ENCODE measurements around the gene ZNF667. TPM values are rescaled to one million over a fixed set of nuclear protein-coding genes. Genes with fewer than 3 reads are reported as not detected.

Gene ZNF667
- total RNA-seq, 1 experiment from 2014 or later, result not detected

- BruUV-seq (replicated peaks), result TSS peak; percentile 51
- ChIA-PET POLR2A (ENCODE audit: unreplicated experiment) (interaction anchor here (0.6 to 0.8 kb wide), 2 partner anchors 192 to 1456 kb away, joined by 6 to 9 read pairs; partner anchors contain the start of genes NLRP7 and ZNF71), CTCF (interaction anchor here (0.6 kb wide), 1 partner anchor 1243 kb away, joined by 5 read pairs; no protein-coding TSS in a partner anchor)
- no peaks in the 10 kb centered on the region for H3K27me3 ChIP-seq (ENCODE audit: insufficient read depth, low read depth)
- H3K4me1 ChIP-seq (replicated peaks; ENCODE audit: insufficient read depth), result peaks cover 13% of the 10 kb centered on the region
- peak overlapping the region; percentile 89 for H3K4me2 ChIP-seq
- TF ChIP-seq EZH2 (IDR thresholded peaks at IDR 0.05; ENCODE audit: low read depth) (no peak), CTCF (conservative IDR thresholded peaks at IDR 0.05) (no peak)
- no peaks in the 10 kb centered on the region for H3K79me2 ChIP-seq (ENCODE audit: low read depth)
- H2AFZ ChIP-seq, result peak overlapping the region; percentile 99
- H3K36me3 ChIP-seq (ENCODE audit: low read depth), result peaks cover 13% of the 10 kb centered on the region
- no peaks in the 10 kb centered on the region for H3F3A ChIP-seq (ENCODE audit: insufficient read depth, low read depth)
- H4K20me1 ChIP-seq (ENCODE audit: insufficient read depth), result no peaks in the 10 kb centered on the region
- H3K27ac ChIP-seq, result no peak overlapping the region
- peak overlapping the region; percentile 82 for H3K4me3 ChIP-seq
- no peak for DNase-seq
- no peaks in the 10 kb centered on the region for H3K9me2 ChIP-seq (ENCODE audit: insufficient read depth)
- H3K9me3 ChIP-seq (ENCODE audit: insufficient read depth, low read depth), result peaks cover 65% of the 10 kb centered on the region
- intact Hi-C loops (cut with micrococcal nuclease; ENCODE audit: unreplicated experiment), result loop anchor here (1.0 kb wide), 1 partner anchor 10 kb away; the partner anchor contains the start of gene ZNF582
Measured at GRCh38 chr19:56403261-56403660, 73.9 kb downstream of the ZNF667 start.

GRCh38 chr19:56400485-56400884 is 76.7 kb downstream of the ZNF667 start:
- peaks cover 13% of the 10 kb centered on the region for H3K4me1 ChIP-seq (replicated peaks; ENCODE audit: insufficient read depth)
- H3F3A ChIP-seq (ENCODE audit: insufficient read depth, low read depth), result no peaks in the 10 kb centered on the region
- H3K4me2 ChIP-seq, result no peak overlapping the region
- no peaks in the 10 kb centered on the region for H3K9me2 ChIP-seq (ENCODE audit: insufficient read depth)
- H3K27me3 ChIP-seq (ENCODE audit: insufficient read depth, low read depth), result no peaks in the 10 kb centered on the region
- H3K27ac ChIP-seq, result no peak overlapping the region
- no peaks in the 10 kb centered on the region for H3K36me3 ChIP-seq (ENCODE audit: low read depth)
- no peak for DNase-seq
- intact Hi-C loops (cut with micrococcal nuclease; ENCODE audit: unreplicated experiment), result no loop called here
- H3K79me2 ChIP-seq (ENCODE audit: low read depth), result no peaks in the 10 kb centered on the region
- peaks cover 40% of the 10 kb centered on the region for H3K9me3 ChIP-seq (ENCODE audit: insufficient read depth, low read depth)
- H3K4me3 ChIP-seq, result no peak overlapping the region
- ChIA-PET POLR2A (ENCODE audit: unreplicated experiment) (no interaction called here), CTCF (no interaction called here)
- no peaks in the 10 kb centered on the region for H4K20me1 ChIP-seq (ENCODE audit: insufficient read depth)
- no TSS peak for BruUV-seq (replicated peaks)
- H2AFZ ChIP-seq, result no peak overlapping the region
- TF ChIP-seq CTCF (conservative IDR thresholded peaks at IDR 0.05) (no peak), EZH2 (IDR thresholded peaks at IDR 0.05; ENCODE audit: low read depth) (no peak)

- H3K4me3 ChIP-seq, result no peak overlapping the region
- peaks cover 39% of the 10 kb centered on the region for H3K9me3 ChIP-seq (ENCODE audit: insufficient read depth, low read depth)
Measured at GRCh38 chr19:56398809-56399208, 78.3 kb downstream of the ZNF667 start.

More at GRCh38 chr19:56398809-56399208, 78.3 kb downstream of the ZNF667 start:
- H4K20me1 ChIP-seq (ENCODE audit: insufficient read depth), result no peaks in the 10 kb centered on the region
- peaks cover 8% of the 10 kb centered on the region for H3K4me1 ChIP-seq (replicated peaks; ENCODE audit: insufficient read depth)
- no peaks in the 10 kb centered on the region for H3K9me2 ChIP-seq (ENCODE audit: insufficient read depth)
- no peaks in the 10 kb centered on the region for H3K79me2 ChIP-seq (ENCODE audit: low read depth)
- H2AFZ ChIP-seq, result no peak overlapping the region
- no peaks in the 10 kb centered on the region for H3K36me3 ChIP-seq (ENCODE audit: low read depth)
- H3F3A ChIP-seq (ENCODE audit: insufficient read depth, low read depth), result no peaks in the 10 kb centered on the region; the same call in 1 of the 2 replicates
- no peak for DNase-seq
- H3K27me3 ChIP-seq (ENCODE audit: insufficient read depth, low read depth), result no peaks in the 10 kb centered on the region
- POLR2A ChIA-PET (ENCODE audit: unreplicated experiment), result no interaction called here
- BruUV-seq (replicated peaks), result no TSS peak
- no peak overlapping the region for H3K27ac ChIP-seq
- TF ChIP-seq EZH2 (IDR thresholded peaks at IDR 0.05; ENCODE audit: low read depth) (no peak), CTCF (conservative IDR thresholded peaks at IDR 0.05) (no peak)
- no peak overlapping the region for H3K4me2 ChIP-seq
- CTCF ChIA-PET, result no interaction called here
- intact Hi-C loops (cut with micrococcal nuclease; ENCODE audit: unreplicated experiment), result no loop called here
